ENCODE results near the gene MEDAG. TPM values are rescaled to one million over a fixed set of nuclear protein-coding genes. Genes with fewer than 3 reads are reported as not detected.
A peak's percentile ranks its signal among the peaks of the same experiment; 100 is the strongest.

The MEDAG gene
- total RNA-seq, 2 experiments from 2014 or later = not detected

- DNase-seq = no peak
- intact Hi-C loops (cut with micrococcal nuclease) = no loop called here
- Mint-ChIP-seq H3K4me3 (no peak overlapping the region), H3K27me3 (ENCODE audit: low read depth) (no peaks in the 10 kb centered on the region), H3K36me3 (ENCODE audit: low read depth) (no peaks in the 10 kb centered on the region), H3K27ac (no peak overlapping the region), H3K9me3 (no peaks in the 10 kb centered on the region), H3K4me1 (ENCODE audit: low read depth) (no peaks in the 10 kb centered on the region)
- CTCF ChIA-PET = interaction anchor here (0.6 to 1.4 kb wide), 3 partner anchors 9 to 1365 kb away, joined by 3 to 10 read pairs (median 3); no protein-coding TSS in a partner anchor
These were observed 31.5 kb upstream of the MEDAG start for GRCh38 chr13:30874561-30874960.

GRCh38 chr13:30877335-30877734 is 28.7 kb upstream of the MEDAG start:
- no peak overlapping the region for H3K4me3 Mint-ChIP-seq
- CTCF ChIA-PET = interaction anchor here (3.8 kb wide), 1 partner anchor 12 kb away, joined by 31 read pairs; no protein-coding TSS in a partner anchor
- no peaks in the 10 kb centered on the region for H3K4me1 Mint-ChIP-seq (ENCODE audit: low read depth)
- H3K27me3 Mint-ChIP-seq (ENCODE audit: low read depth) = peaks cover 9% of the 10 kb centered on the region
- intact Hi-C loops (cut with micrococcal nuclease) = no loop called here
- DNase-seq = no peak
- no peaks in the 10 kb centered on the region for H3K9me3 Mint-ChIP-seq
- no peaks in the 10 kb centered on the region for H3K36me3 Mint-ChIP-seq (ENCODE audit: low read depth)
- no peak overlapping the region for H3K27ac Mint-ChIP-seq

DNA sequence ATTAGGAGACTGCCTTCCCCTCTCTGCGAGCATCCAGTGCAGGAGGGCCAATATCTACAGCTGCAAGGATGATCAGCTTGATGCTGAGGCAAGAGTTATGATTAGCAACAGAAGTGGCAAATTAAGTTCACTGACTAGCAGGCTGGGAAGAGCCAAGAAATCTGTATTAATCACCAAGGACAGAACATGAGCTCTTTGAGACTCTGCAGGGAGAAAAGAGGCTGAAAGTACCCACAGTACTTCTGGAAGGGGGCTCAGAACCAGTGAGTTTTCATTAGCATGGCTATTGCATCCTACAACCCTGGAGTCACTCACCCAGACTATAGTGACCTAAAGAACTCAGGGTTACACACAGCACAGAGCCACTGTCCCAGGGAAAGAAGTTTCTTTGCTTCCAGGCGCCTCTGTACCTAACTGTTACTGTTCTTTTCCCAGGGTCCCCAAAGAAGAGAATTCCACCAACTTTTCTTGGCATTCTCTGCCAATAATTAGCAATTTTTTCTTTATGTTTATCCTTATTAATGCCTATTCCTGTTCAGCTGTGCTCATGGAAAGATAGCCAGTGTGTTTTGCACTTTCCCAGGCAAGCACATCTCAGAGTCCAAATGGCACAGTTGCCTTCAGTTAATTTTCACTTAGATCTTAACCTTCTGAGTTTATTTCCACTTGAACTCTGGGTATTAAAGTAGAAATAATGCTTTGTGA is 25.8 kb upstream of the MEDAG start:
- Mint-ChIP-seq H3K4me1 (ENCODE audit: low read depth) (peaks cover 11% of the 10 kb centered on the region), H3K36me3 (ENCODE audit: low read depth) (no peaks in the 10 kb centered on the region), H3K27ac (no peak overlapping the region), H3K27me3 (ENCODE audit: low read depth) (peaks cover 10% of the 10 kb centered on the region), H3K4me3 (no peak overlapping the region), H3K9me3 (peaks cover 6% of the 10 kb centered on the region)
- intact Hi-C loops (cut with micrococcal nuclease) = no loop called here
- CTCF ChIA-PET = interaction anchor here (3.8 kb wide), 1 partner anchor 15 kb away, joined by 31 read pairs; no protein-coding TSS in a partner anchor
- no peak for DNase-seq

DNA sequence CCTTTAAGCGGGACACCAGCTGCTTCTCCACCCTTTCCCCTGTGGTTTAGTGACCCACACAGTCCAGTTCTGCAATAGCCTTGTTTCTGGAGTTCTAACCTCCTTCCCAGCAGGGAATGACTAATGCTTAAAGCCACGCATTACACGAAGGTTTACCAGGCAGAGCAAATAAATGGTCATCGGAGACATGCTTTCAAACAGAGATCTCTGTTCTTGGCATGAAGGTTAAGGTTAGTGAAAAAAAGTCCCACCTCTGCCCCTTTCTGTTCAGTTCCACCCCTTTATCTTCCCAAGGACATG is 25.3 kb upstream of the MEDAG start:
- peaks cover 13% of the 10 kb centered on the region for H3K4me1 Mint-ChIP-seq (ENCODE audit: low read depth)
- no peak overlapping the region for H3K4me3 Mint-ChIP-seq
- no peak for DNase-seq
- intact Hi-C loops (cut with micrococcal nuclease) = no loop called here
- no peaks in the 10 kb centered on the region for H3K36me3 Mint-ChIP-seq (ENCODE audit: low read depth)
- CTCF ChIA-PET = interaction anchor here (1.3 kb wide), 1 partner anchor 11 kb away, joined by 3 read pairs; no protein-coding TSS in a partner anchor
- H3K27me3 Mint-ChIP-seq (ENCODE audit: low read depth) = peaks cover 10% of the 10 kb centered on the region
- H3K27ac Mint-ChIP-seq = no peak overlapping the region
- peaks cover 6% of the 10 kb centered on the region for H3K9me3 Mint-ChIP-seq

GRCh38 chr13:30881191-30881651 is 24.9 kb upstream of the MEDAG start:
- Mint-ChIP-seq H3K27ac (no peak overlapping the region), H3K4me1 (ENCODE audit: low read depth) (peaks cover 15% of the 10 kb centered on the region), H3K9me3 (peaks cover 6% of the 10 kb centered on the region), H3K4me3 (no peak overlapping the region), H3K27me3 (ENCODE audit: low read depth) (peaks cover 10% of the 10 kb centered on the region), H3K36me3 (ENCODE audit: low read depth) (no peaks in the 10 kb centered on the region)
- intact Hi-C loops (cut with micrococcal nuclease) = no loop called here
- CTCF ChIA-PET = interaction anchor here (1.3 kb wide), 1 partner anchor 11 kb away, joined by 3 read pairs; no protein-coding TSS in a partner anchor
- no peak for DNase-seq

DNA sequence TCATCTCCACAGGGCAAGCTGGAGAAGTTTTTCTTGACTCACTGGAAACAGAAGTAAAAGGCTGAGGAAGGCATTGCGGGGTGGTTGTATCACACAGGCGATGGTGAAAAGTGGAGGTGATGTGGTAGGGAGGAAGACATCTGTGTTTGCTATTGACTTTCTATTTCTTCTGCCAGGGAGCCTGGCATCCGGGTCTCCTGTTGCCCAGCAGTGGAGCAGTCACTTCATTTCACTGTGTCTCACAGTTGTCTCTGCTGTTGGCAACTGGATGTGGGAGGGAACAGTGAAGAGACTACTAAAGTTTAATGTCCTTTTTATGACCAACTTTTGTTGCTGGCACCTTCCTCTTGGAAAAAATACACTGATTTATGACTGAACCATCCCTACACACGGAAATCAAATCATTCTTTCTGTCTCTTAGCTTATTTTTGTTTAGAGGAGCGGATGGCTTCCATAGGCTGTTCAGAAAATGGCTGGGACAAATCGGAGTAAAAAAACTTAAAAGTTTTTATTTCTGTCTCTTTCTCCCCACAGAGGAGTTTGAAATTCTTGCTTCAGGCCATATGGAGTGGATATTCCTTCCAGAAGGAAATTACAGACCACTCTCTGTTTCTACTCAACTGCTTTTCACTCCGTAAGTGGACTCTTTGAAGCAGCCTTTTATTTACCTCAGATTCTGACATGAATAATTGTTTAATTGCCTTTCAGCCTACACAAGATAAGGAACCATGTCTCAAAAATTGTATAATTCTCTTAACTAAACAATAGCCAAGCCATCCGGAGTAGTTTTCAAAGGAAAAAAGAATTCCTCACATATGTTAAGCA is 23.8 kb upstream of the MEDAG start:
- H3K27me3 Mint-ChIP-seq (ENCODE audit: low read depth) = peaks cover 12% of the 10 kb centered on the region
- no peaks in the 10 kb centered on the region for H3K36me3 Mint-ChIP-seq (ENCODE audit: low read depth)
- no peak overlapping the region for H3K27ac Mint-ChIP-seq
- CTCF ChIA-PET = interaction anchor here (0.7 to 1.3 kb wide), 2 partner anchors 12 to 367 kb away, joined by 3 read pairs; no protein-coding TSS in a partner anchor
- intact Hi-C loops (cut with micrococcal nuclease) = no loop called here
- H3K4me3 Mint-ChIP-seq = no peak overlapping the region
- peaks cover 15% of the 10 kb centered on the region for H3K4me1 Mint-ChIP-seq (ENCODE audit: low read depth)
- no peak for DNase-seq
- H3K9me3 Mint-ChIP-seq = peaks cover 6% of the 10 kb centered on the region

- no peaks in the 10 kb centered on the region for H3K36me3 Mint-ChIP-seq (ENCODE audit: low read depth)
- CTCF ChIA-PET = interaction anchor here (1.0 to 1.5 kb wide), 2 partner anchors 9 to 93 kb away, joined by 3 read pairs; no protein-coding TSS in a partner anchor
These were observed 22.9 kb upstream of the MEDAG start for GRCh38 chr13:30882996-30883766.

GRCh38 chr13:30884543-30884942 is 21.5 kb upstream of the MEDAG start:
- no peak for DNase-seq
- Mint-ChIP-seq H3K9me3 (peaks cover 6% of the 10 kb centered on the region), H3K4me1 (ENCODE audit: low read depth) (peaks cover 15% of the 10 kb centered on the region), H3K27me3 (ENCODE audit: low read depth) (peaks cover 12% of the 10 kb centered on the region), H3K4me3 (no peak overlapping the region), H3K27ac (no peak overlapping the region), H3K36me3 (ENCODE audit: low read depth) (no peaks in the 10 kb centered on the region)
- CTCF ChIA-PET = interaction anchor here (0.5 kb wide), 1 partner anchor 76 kb away, joined by 3 read pairs; no protein-coding TSS in a partner anchor
- intact Hi-C loops (cut with micrococcal nuclease) = no loop called here

More at GRCh38 chr13:30882996-30883766, 22.9 kb upstream of the MEDAG start:
- Mint-ChIP-seq H3K4me1 (ENCODE audit: low read depth) (peaks cover 15% of the 10 kb centered on the region), H3K4me3 (no peak overlapping the region), H3K27ac (no peak overlapping the region), H3K9me3 (peaks cover 6% of the 10 kb centered on the region), H3K27me3 (ENCODE audit: low read depth) (peaks cover 12% of the 10 kb centered on the region)
- intact Hi-C loops (cut with micrococcal nuclease) = no loop called here
- DNase-seq = no peak

- CTCF ChIA-PET = no interaction called here
- DNase-seq = no peak
- Mint-ChIP-seq H3K36me3 (ENCODE audit: low read depth) (no peaks in the 10 kb centered on the region), H3K27me3 (ENCODE audit: low read depth) (peaks cover 5% of the 10 kb centered on the region), H3K27ac (no peak overlapping the region), H3K9me3 (peaks cover 5% of the 10 kb centered on the region), H3K4me1 (ENCODE audit: low read depth) (peaks cover 14% of the 10 kb centered on the region), H3K4me3 (no peak overlapping the region)
- intact Hi-C loops (cut with micrococcal nuclease) = no loop called here
These were observed 16.8 kb upstream of the MEDAG start for GRCh38 chr13:30889196-30889690.

GRCh38 chr13:30892966-30893365 is 13.1 kb upstream of the MEDAG start:
- Mint-ChIP-seq H3K27ac (no peak overlapping the region), H3K27me3 (ENCODE audit: low read depth) (peaks cover 3% of the 10 kb centered on the region), H3K36me3 (ENCODE audit: low read depth) (no peaks in the 10 kb centered on the region), H3K9me3 (no peaks in the 10 kb centered on the region), H3K4me3 (no peak overlapping the region), H3K4me1 (ENCODE audit: low read depth) (no peaks in the 10 kb centered on the region)
- DNase-seq = peak; percentile 34
- intact Hi-C loops (cut with micrococcal nuclease) = no loop called here
- CTCF ChIA-PET = interaction anchor here (0.9 to 1.6 kb wide), 4 partner anchors 10 to 152 kb away, joined by 3 to 5 read pairs (median 4); no protein-coding TSS in a partner anchor

GRCh38 chr13:30895773-30896172 is 10.3 kb upstream of the MEDAG start:
- H3K4me1 Mint-ChIP-seq (ENCODE audit: low read depth) = peaks cover 11% of the 10 kb centered on the region

GRCh38 chr13:30898070-30898469 is 8.0 kb upstream of the MEDAG start:
- CTCF ChIA-PET = no interaction called here
- Mint-ChIP-seq H3K4me1 (ENCODE audit: low read depth) (peaks cover 11% of the 10 kb centered on the region), H3K36me3 (ENCODE audit: low read depth) (no peaks in the 10 kb centered on the region), H3K27ac (no peak overlapping the region), H3K27me3 (ENCODE audit: low read depth) (peaks cover 9% of the 10 kb centered on the region), H3K9me3 (no peaks in the 10 kb centered on the region), H3K4me3 (no peak overlapping the region)
- DNase-seq = no peak
- intact Hi-C loops (cut with micrococcal nuclease) = no loop called here

More at GRCh38 chr13:30895773-30896172, 10.3 kb upstream of the MEDAG start:
- intact Hi-C loops (cut with micrococcal nuclease) = no loop called here
- CTCF ChIA-PET = no interaction called here
- Mint-ChIP-seq H3K9me3 (no peaks in the 10 kb centered on the region), H3K27me3 (ENCODE audit: low read depth) (peaks cover 6% of the 10 kb centered on the region), H3K4me3 (no peak overlapping the region), H3K27ac (no peak overlapping the region), H3K36me3 (ENCODE audit: low read depth) (no peaks in the 10 kb centered on the region)
- DNase-seq = no peak
